Lower lobe of right lung (tissue), 2 donors: ENCODE results near the gene RHOXF2. TPM values are rescaled to one million over a fixed set of nuclear protein-coding genes. Genes with fewer than 3 reads are reported as not detected.
"Not testable (repeated sequence)": the region's sequence is repeated elsewhere in the genome, so short reads cannot be mapped to it uniquely, and the experiment has no call there.

Source experiments
- ATAC-seq, 2 donors: fragments of 200-7000 bp; cut with Tn5 transposase; one replicate each; pipeline ENCODE4 v1.9.1; 2020 to 2022; ENCODE audit warnings: mild to moderate bottlenecking in 2 of 2, moderate library complexity in 2 of 2
- DNase-seq: peaks from one replicate; pipeline ENCODE4 v3.0.0-alpha.2; 2020
- H3K27ac ChIP-seq: fragments of 200-600 bp; one replicate; pipeline ENCODE4 v1.8.0; 2022
- H3K27me3 ChIP-seq: fragments of 200-600 bp; one replicate; pipeline ENCODE4 v1.8.0; 2022; ENCODE audit warnings: low read depth
- H3K36me3 ChIP-seq: fragments of 200-600 bp; one replicate; pipeline ENCODE4 v1.8.0; 2022; ENCODE audit warnings: mild to moderate bottlenecking
- H3K4me1 ChIP-seq: fragments of 200-600 bp; one replicate; pipeline ENCODE4 v1.8.0; 2022
- H3K4me3 ChIP-seq: fragments of 200-600 bp; one replicate; pipeline ENCODE4 v1.8.0; 2022; ENCODE audit warnings: mild to moderate bottlenecking
- H3K9me3 ChIP-seq: fragments of 200-600 bp; one replicate; pipeline ENCODE4 v1.8.0; 2022
- CTCF ChIP-seq: fragments of 200-600 bp; IDR thresholded peaks from one replicate; pipeline ENCODE4 v1.8.0; 2022; ENCODE audit warnings: antibody characterized with exemption, mild to moderate bottlenecking
- intact Hi-C: fragments of 100-400 bp; cut with DNase I; formaldehyde crosslinking; loops from one replicate; pipeline ENCODE4 v1.11.0; 2022
- total RNA-seq: library from RNA; stranded (reverse); fragmentation: NEBNext Ultra II Directional; extraction: Animal tissue kit (Norgen Biotek cat#: 25700); gene quantifications from one replicate; pipeline ENCODE4 v1.2.1, GENCODE V29; 2021
- donor health status: DM: no; HTN: yes; CAD: no; lungs with severe emphysema.

RHOXF2 gene
- total RNA-seq, 1 donor from 2014 or later: not detected

GRCh38 chrX:120145295-120145925, 13.0 kb upstream of the RHOXF2 start:
- ATAC-seq (no peak), DNase-seq (no peak)
- no peak overlapping the region for H3K4me3 ChIP-seq
- no peaks in the 10 kb centered on the region for H3K27me3 ChIP-seq
- TF ChIP-seq CTCF: no peak
- H3K27ac ChIP-seq: no peak overlapping the region
- H3K36me3 ChIP-seq: no peaks in the 10 kb centered on the region
- no peaks in the 10 kb centered on the region for H3K4me1 ChIP-seq
- H3K9me3 ChIP-seq: no peaks in the 10 kb centered on the region
- intact Hi-C loops: no loop called here

- H3K27me3 ChIP-seq, H3K36me3 ChIP-seq, H3K27ac ChIP-seq, intact Hi-C loops, H3K9me3 ChIP-seq, H3K4me3 ChIP-seq, ATAC-seq, H3K4me1 ChIP-seq, DNase-seq: not testable (repeated sequence)
Observed at GRCh38 chrX:120146323-120146722, 12.1 kb upstream of the RHOXF2 start.

GRCh38 chrX:120147537-120147936, 10.9 kb upstream of the RHOXF2 start:
- intact Hi-C loops: no loop called here

GRCh38 chrX:120150109-120150744, 8.2 kb upstream of the RHOXF2 start:
- H3K9me3 ChIP-seq, H3K4me1 ChIP-seq, H3K36me3 ChIP-seq, intact Hi-C loops, DNase-seq, H3K4me3 ChIP-seq, H3K27ac ChIP-seq, H3K27me3 ChIP-seq: not testable (repeated sequence)
- peak; percentile 52 to 78 for ATAC-seq

More at GRCh38 chrX:120147537-120147936, 10.9 kb upstream of the RHOXF2 start:
- no peak for TF ChIP-seq CTCF
- Histone ChIP-seq H3K27ac (no peak overlapping the region), H3K4me1 (no peaks in the 10 kb centered on the region), H3K4me3 (no peak overlapping the region), H3K9me3 (no peaks in the 10 kb centered on the region), H3K27me3 (no peaks in the 10 kb centered on the region), H3K36me3 (no peaks in the 10 kb centered on the region)
- no peak for ATAC-seq
- no peak for DNase-seq

GRCh38 chrX:120159086-120159485, 673 bp downstream of the RHOXF2 start:
- ATAC-seq, H3K4me3 ChIP-seq, H3K27ac ChIP-seq, DNase-seq, intact Hi-C loops, H3K36me3 ChIP-seq, H3K4me1 ChIP-seq, H3K27me3 ChIP-seq, H3K9me3 ChIP-seq: not testable (repeated sequence)

GRCh38 chrX:120193254-120193653, 34.8 kb downstream of the RHOXF2 start:
- H3K4me1 ChIP-seq, H3K9me3 ChIP-seq, H3K4me3 ChIP-seq, DNase-seq, H3K36me3 ChIP-seq, H3K27ac ChIP-seq, intact Hi-C loops, ATAC-seq, H3K27me3 ChIP-seq: not testable (repeated sequence)

GRCh38 chrX:120193720-120194119, 35.3 kb downstream of the RHOXF2 start:
- H3K27ac ChIP-seq, H3K27me3 ChIP-seq, H3K4me3 ChIP-seq, ATAC-seq, H3K36me3 ChIP-seq, DNase-seq, H3K9me3 ChIP-seq, intact Hi-C loops, H3K4me1 ChIP-seq: not testable (repeated sequence)

- DNase-seq, intact Hi-C loops, H3K27me3 ChIP-seq, H3K4me1 ChIP-seq, H3K4me3 ChIP-seq, H3K9me3 ChIP-seq, H3K27ac ChIP-seq, ATAC-seq, H3K36me3 ChIP-seq: not testable (repeated sequence)
Observed at GRCh38 chrX:120195786-120196185, 37.4 kb downstream of the RHOXF2 start.

- H3K4me1 ChIP-seq, H3K9me3 ChIP-seq, H3K4me3 ChIP-seq, intact Hi-C loops, DNase-seq, H3K27me3 ChIP-seq, H3K27ac ChIP-seq, H3K36me3 ChIP-seq: not testable (repeated sequence)
- peak in 1 of 2 donors; percentile 44 for ATAC-seq
Observed at GRCh38 chrX:120196626-120197283, 38.3 kb downstream of the RHOXF2 start.
